ENCODE data around the gene TMEM235.
"Not testable (repeated sequence)": the region's sequence is repeated elsewhere in the genome, so short reads cannot be mapped to it uniquely, and the experiment has no call there.

The TMEM235 gene

GRCh38 chr17:78238823-78239488 lies 7.5 kb downstream of the TMEM235 start:
- DNase-seq, result no peak

GRCh38 chr17:78239489-78239931 lies 8.1 kb downstream of the TMEM235 start:
- no peak for DNase-seq

GRCh38 chr17:78240012-78240655 lies 8.7 kb downstream of the TMEM235 start:
- DNase-seq, result no peak

- DNase-seq, result no peak
These were observed 9.4 kb downstream of the TMEM235 start for GRCh38 chr17:78240839-78241238.

GRCh38 chr17:78241277-78242023 lies 10.0 kb downstream of the TMEM235 start:
- DNase-seq, result peak; percentile 23

GRCh38 chr17:78242024-78242742 lies 10.8 kb downstream of the TMEM235 start:
- no peak for DNase-seq

GRCh38 chr17:78247304-78247703 lies 15.9 kb downstream of the TMEM235 start:
- DNase-seq, result no peak

GRCh38 chr17:78248051-78248914 lies 16.9 kb downstream of the TMEM235 start:
- no peak for DNase-seq

GRCh38 chr17:78249074-78249817 lies 17.8 kb downstream of the TMEM235 start:
- no peak for DNase-seq

- DNase-seq, result no peak
These were observed 18.7 kb downstream of the TMEM235 start for GRCh38 chr17:78249818-78250806.

GRCh38 chr17:78250891-78251772 lies 19.7 kb downstream of the TMEM235 start:
- peak; percentile 62 for DNase-seq

- DNase-seq, result no peak
These were observed 20.3 kb downstream of the TMEM235 start for GRCh38 chr17:78251773-78252103.

GRCh38 chr17:78252111-78252634 lies 20.7 kb downstream of the TMEM235 start:
- DNase-seq, result no peak

GRCh38 chr17:78252701-78253635 lies 21.5 kb downstream of the TMEM235 start:
- DNase-seq, result no peak

- not testable (repeated sequence) for DNase-seq
These were observed 22.2 kb downstream of the TMEM235 start for GRCh38 chr17:78253636-78253945.

GRCh38 chr17:78253946-78254672 lies 22.7 kb downstream of the TMEM235 start:
- peak; percentile 61 for DNase-seq

- DNase-seq, result no peak
These were observed 23.7 kb downstream of the TMEM235 start for GRCh38 chr17:78255029-78255656.

Measured in DMS153 (cell line).